CD4-positive, alpha-beta T cell treated with Interleukin-6 for 4 hours (primary cell): ENCODE measurements around the gene MKX.

Experiments
- DNase-seq: peaks from one replicate; pipeline ENCODE4 v3.0.0-alpha.2; 2020; ENCODE audit warnings: mixed read lengths

Gene MKX, protein sequence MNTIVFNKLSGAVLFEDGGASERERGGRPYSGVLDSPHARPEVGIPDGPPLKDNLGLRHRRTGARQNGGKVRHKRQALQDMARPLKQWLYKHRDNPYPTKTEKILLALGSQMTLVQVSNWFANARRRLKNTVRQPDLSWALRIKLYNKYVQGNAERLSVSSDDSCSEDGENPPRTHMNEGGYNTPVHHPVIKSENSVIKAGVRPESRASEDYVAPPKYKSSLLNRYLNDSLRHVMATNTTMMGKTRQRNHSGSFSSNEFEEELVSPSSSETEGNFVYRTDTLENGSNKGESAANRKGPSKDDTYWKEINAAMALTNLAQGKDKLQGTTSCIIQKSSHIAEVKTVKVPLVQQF

GRCh38 chr10:27745732-27746396, at the start of gene MKX:
Gene MKX, minus strand, starts transcription at chr10:27745819. Its CDS starts 2,404 bp downstream, at chr10:27743415.
- DNase-seq = peak; percentile 25

DNA sequence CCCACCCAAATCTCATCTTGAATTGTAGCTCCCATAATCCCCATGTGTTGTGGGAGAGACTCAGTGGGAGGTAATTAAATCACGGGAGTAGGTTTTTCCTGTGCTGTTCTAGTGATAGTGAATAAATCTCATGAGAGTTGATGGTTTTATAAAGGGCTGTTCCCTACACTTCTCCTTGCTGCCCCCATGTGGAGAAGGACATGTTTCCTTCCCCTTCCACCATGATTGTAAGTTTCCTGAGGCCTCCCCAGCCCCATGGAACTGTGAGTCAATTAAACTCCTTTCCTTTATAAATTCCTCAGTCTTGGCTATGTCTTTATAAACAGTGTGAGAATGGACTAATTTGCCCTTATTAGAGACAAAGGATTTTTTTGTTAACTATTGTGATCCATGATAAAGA, 48.5 kb upstream of the MKX start:
- DNase-seq = no peak

DNA sequence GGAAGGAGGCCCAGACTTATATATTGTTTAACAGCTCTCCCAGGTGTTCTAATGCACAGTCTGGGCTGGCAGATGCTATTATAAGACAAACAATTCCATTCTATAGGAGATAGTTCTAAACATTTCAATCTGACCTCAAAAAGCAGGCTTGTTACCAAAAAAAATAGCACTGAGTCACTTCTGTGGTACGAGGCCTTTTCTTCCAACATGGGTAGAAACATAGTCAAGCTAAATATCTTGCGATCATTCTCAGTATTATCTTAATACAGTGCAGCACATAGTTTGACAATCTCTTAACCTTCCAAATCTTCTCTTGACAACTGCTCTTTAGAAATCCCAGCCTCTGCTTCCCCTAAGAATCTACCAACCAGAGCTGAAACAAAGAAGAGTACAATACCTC, 46.6 kb upstream of the MKX start:
- DNase-seq = no peak

DNA sequence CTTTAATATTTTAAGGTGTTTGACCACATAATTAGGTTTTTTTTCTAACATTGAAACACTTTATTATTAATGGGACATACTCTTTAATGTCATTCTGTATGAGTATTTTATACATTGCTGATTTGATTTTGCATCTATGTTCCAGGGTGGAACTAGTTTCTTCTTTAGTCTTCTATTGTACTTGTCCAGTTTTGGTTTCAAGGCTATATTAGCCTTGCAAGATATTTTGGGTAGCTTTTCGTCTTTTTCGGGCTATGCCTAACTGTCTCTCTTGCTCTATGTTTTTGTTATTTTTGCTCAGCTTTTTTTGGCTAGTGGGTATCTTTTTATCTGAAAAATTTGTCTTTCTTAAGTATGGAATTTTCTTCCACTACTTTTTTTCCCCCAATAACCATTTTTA, 38.7 kb upstream of the MKX start:
- no peak for DNase-seq

DNA sequence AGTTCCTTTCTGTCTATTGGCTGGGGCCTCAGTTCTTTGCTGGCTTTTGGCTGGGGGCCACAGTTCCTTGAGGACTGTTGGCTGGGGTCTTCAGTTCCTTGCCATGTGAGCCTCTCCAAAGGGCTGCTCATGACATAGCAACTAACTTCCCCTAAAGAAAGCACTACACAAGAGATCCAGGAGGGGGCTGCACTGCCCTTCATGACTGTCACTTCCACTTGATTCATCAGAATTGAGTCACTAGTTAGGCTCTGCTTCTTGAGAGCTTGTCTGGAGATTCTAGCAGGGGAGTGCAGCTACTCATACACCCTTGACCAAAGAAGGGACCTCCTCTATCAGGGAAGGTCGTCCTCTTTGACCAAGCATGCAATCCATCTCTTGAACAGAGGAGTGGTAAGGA, 38.0 kb upstream of the MKX start:
- peak; percentile 15 for DNase-seq

- no peak for DNase-seq
Measured at GRCh38 chr10:27779462-27780015, 33.9 kb upstream of the MKX start.

DNA sequence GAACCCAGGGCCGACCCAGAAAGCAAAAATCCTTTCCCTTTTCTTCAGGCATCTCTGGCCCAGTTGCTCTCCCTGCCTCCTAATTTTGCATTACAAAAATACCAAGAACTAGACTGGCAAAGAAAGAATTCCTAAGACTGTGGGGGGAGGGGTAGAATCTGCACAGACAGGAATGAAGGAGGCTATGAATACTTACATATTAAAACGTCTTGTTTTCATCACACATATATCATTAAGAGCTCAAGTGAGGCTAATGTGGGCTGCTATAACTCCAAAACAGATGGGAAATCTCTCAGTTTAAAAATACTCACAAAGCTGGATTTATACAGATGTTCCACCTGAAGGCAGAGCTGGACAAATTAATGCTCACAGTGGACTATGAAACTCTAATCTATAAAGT, 29.2 kb upstream of the MKX start:
- DNase-seq = no peak

GRCh38 chr10:27771231-27771630, 25.6 kb upstream of the MKX start:
- no peak for DNase-seq

DNA sequence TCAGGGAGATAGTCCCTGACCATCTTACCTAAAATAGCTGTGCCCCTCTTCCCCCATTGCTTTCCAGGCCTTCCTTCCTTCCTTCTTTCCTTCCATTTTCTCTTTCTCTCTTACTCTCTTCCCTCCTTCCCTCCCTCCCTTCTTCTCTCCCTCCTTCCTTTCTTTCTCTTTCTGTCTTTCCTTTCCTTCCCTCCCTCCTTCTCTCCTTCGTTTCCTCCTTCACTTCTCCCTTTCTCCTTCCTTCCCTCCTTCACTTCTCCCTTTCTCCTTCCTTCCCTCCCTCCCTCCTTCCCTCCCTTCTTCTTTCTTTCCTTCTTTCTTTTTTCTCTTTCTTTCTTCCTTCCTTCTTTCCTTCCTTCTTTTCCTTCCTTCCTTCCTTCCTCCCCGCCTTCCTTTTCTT, 24.6 kb upstream of the MKX start:
- no peak for DNase-seq

GRCh38 chr10:27760867-27761266, 15.2 kb upstream of the MKX start:
- no peak for DNase-seq

DNA sequence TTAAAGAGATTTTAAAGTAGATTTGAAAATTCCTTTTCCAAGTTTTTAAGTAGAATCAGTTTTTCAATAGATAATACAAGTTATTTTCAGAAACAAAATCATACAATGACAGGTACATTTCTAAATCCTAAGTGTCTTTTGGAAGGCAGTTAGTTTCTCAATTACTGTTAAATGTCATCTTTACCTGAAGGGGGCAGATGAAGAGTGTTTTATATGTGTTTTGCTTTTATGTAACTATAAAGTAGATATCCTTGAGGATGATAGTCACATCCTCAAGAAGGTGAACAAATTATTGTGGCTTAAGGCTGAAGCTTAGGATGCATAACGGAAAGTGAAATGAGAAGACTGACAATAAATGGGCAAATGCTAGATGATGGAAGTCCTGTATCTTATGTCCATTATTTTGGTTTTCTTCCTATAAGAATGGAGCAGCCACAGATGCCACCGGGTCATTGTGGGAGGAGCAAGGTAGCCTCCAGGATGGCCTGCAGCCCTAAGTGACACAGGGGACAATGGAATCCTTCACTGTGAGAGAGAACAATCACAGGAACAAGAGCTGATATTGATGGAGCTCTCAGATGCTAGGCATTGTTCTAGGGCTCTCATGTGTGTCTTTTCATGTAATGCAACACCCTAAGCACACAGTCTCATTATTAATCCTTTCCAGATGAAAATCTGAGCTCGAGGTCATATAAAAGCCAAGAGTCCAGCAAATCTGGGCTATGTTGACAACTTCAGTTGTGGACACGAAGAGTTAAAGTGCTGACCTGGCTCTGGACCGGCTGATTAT, 14.1 kb upstream of the MKX start:
- no peak for DNase-seq

- no peak for DNase-seq
Measured at GRCh38 chr10:27752673-27753237, 7.1 kb upstream of the MKX start.

DNA sequence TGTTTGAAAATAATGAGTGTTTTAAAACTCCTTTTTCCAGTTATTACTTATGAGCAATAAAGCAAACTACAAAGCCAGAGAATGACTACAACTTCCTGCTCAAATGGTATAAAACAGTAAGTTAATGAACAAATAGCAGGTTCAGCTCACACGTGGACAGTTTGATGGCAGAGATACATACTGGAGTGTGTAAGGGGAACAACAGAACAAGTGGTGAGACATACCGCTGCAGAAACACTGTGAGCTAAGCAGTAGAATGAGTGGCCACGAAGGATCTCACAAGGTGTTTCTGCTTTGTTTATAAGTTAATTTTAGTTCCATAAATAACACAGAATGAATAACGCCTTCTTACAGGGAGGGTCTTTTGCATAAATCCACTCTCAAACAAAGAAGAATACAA, 3.0 kb upstream of the MKX start:
- no peak for DNase-seq

- DNase-seq = no peak
Measured at GRCh38 chr10:27747096-27747451, 1.5 kb upstream of the MKX start.

DNA sequence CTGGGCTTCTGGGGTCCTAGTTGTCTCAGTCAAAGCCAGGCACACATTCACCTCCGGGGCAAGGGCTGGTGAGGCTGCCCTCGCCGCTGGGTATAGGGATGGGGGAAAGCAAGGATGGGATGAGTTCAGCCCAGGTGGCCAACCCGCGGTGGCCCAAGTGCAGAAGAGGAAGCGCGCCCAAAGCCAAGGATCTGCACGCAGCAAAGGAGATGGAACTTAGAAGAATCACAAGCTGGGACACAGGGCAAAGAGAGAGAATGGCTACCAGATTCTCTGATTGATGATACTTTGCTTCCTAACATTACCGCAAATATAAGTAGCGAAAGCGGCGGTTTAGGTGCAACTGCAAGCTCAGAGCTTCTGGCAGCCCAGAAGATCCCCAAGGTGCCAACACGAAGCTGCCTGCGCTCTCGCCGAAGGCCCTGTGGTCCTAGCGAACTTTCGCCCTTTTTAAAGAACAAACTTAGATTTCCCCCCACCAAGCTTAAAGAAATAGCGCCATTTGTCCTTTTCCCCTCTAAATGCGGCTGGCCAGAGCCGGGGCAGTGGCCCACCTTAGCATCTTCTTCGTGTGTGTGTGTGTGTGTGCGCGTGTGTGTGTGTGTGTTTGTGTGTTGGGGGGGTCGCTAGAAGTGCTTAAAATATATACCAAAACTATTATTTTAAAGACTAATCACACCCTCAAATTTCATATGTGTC, 927 bp upstream of the MKX start:
- DNase-seq = no peak

- DNase-seq = no peak
Measured at GRCh38 chr10:27744802-27745731, 552 bp downstream of the MKX start.

GRCh38 chr10:27743877-27744801, 1.5 kb downstream of the MKX start:
- peak; percentile 8 for DNase-seq

- peak; percentile 18 for DNase-seq
Measured at GRCh38 chr10:27743012-27743876, 2.4 kb downstream of the MKX start.
